Head of caudate nucleus (tissue), 42 donors: ENCODE data around the gene MCRIP2.

ENCODE experiments used
- DNase-seq, 42 donors: peaks; one replicate each; pipeline versions ENCODE4 v3.0.0 to v3.0.0-alpha.2; 2020 to 2021; ENCODE audit warnings: mixed read lengths in 7 of 42
- intact Hi-C: fragments of 100-400 bp; cut with DNase I; formaldehyde crosslinking; loops from one replicate; pipeline ENCODE4 v1.15.0; 2022

The MCRIP2 gene

DNA sequence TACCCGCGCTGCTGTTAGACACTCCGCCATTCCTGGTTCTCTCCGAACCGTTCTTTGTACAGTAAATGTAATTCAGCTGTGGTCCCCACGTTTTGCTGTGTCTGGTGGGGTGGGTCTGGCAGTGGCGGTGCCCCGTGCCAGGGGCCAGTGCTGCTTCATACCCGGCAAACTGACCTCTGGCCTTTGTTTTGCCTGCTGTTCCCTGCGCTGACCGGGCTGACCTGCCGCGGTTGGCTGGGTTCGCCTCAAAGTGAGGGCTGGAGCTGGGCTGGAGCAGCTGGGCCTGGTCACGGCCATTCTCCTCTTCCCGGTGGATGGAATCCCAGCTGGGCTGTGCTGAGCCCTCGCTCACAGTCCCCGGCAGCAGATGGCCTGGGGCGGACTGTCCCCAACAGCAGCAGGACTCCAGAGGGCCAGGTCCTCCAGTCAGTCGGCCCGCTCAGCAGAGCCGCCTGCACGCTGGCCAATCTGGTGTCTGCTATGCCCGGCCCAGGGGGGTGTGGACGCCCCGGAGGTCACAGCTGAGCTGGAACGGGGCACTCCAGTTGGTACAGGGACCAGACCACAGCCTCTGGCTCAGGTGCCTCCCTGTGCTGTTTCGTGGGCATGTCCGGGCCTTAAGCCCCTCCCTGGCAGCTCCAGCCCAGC is 12.3 kb upstream of the MCRIP2 start:
- intact Hi-C loops, result no loop called here

GRCh38 chr16:629833-630248 is 11.8 kb upstream of the MCRIP2 start:
- intact Hi-C loops, result no loop called here
- DNase-seq, result peak in 1 of 42 donors; percentile 9

More for the DNA sequence above, 12.3 kb upstream of the MCRIP2 start:
- DNase-seq, result peak in 1 of 42 donors; percentile 9

GRCh38 chr16:630249-630814 is 11.3 kb upstream of the MCRIP2 start:
- intact Hi-C loops, result no loop called here
- DNase-seq, result peak in 1 of 42 donors; percentile 10

DNA sequence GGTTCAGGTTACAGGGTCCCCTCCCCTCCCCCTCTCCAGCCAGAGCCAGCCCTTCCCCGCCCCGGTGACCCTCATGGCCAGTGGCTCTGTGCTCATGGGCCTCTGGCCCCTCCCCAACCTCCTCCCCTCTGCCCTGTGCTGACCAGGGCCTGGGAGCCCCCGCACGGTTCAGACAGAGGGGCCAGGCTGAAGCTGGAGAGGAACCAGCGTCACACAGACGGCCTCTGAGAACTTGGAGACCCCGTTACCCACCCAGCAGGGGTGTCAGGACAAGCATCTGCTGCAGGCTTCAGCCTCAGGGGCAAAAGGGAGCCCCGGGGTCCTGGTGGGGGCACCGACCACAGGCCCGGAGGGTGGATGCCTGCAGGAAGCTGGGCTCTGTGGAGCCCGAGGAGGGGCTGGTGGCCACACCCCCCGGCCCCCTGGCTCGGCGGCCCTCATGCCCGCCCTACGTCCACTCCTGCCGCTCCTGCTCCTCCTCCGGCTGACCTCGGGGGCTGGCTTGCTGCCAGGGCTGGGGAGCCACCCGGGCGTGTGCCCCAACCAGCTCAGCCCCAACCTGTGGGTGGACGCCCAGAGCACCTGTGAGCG is 10.7 kb upstream of the MCRIP2 start, which contains the start of gene WFIKKN1:
Gene WFIKKN1, plus strand, starts transcription at position 171 of the 591 bp plus-strand sequence. Its CDS starts 269 bp downstream, at position 440.
- intact Hi-C loops, result no loop called here
- peak in 1 of 42 donors; percentile 15 for DNase-seq

- intact Hi-C loops, result no loop called here
- DNase-seq, result no peak
Measured at GRCh38 chr16:631808-632358, 9.7 kb upstream of the MCRIP2 start.

- intact Hi-C loops, result no loop called here
- no peak for DNase-seq
Measured at GRCh38 chr16:632486-633335, 8.9 kb upstream of the MCRIP2 start.

- intact Hi-C loops, result no loop called here
- no peak for DNase-seq
Measured at GRCh38 chr16:633336-634050, 8.1 kb upstream of the MCRIP2 start.

DNA sequence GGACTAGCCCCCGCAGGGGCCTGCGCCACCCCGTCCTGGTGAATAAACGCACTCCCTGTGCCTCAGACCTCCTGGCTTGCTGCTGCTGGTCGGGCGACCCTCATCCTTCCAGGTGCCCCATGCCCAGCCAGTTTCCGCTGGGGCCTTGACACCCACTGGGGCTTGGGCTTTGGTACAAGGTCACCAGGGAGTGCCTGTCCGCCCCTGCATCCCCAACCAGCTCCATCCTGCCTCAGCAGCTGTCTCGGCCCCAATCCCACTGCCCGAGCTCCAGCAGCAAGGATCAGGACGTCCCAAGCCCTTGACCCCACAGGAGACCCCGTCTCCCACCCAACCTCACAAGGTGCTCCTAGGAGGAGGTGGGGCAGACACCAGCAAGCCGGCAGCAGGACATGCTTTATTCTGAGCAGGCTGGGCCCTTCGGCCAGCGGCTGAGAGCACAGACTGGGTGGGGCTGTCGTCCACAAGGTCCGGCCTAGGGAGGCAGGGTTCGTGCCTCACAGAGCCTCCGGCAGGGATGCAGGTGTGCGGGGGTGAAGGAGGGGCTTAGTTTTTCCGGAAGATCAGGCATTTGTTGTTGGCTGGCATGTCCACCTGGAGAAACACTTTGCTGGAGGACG is 7.5 kb upstream of the MCRIP2 start:
- intact Hi-C loops, result no loop called here
- DNase-seq, result no peak

DNA sequence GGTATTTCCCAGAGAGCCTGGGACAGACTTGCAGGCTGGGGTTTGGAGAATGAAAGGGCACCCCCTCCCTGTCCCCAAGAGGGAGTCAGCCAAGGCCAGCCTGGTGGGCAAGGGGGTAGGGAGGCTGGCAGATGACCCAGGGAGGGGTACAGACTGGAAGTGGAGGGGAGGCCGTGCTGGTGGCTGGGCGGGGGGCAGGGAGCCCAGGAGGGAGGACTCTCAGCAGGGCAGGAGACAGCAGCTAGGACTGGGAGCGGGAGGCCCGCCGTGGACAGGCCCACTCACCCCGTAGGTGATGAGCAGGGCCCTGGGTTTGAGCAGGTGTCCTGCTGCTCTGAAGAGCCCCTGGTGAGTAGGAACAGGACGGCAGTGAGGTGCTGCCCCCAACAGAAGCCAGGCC is 6.6 kb upstream of the MCRIP2 start:
- intact Hi-C loops, result no loop called here

DNA sequence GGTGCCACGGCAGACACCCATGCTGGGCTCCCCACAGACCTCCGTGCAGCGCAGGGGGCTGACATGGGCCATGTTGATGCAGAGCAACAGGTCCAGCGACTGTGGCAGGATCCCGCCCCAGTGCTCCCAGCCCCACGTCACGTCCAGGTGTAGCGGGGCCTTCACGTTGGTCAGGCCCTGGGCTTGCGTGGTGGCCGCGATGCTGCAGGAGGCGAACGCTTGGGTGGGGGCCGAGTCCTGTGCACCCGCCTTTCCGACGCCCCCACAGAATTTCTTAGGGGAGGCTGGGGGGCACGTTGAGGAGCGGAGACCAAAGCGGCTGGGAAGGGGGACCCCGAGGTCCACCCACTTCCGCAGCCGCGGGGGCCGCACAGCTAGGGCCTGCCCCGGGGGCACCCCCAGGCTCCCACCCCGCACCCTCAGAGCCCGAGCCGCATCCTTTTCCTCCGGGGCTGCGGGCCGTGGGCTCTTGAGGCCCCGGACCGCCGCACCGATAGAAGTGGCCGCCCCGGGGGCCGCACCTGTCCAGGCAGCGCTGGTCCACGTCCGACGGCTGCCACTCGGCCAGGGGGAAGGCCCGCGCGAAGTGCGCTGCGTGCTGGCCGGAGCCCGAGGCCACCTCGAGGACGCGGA is 5.9 kb upstream of the MCRIP2 start:
- intact Hi-C loops, result no loop called here
- DNase-seq, result no peak

More for the DNA sequence above, 6.6 kb upstream of the MCRIP2 start:
- DNase-seq, result no peak

- peak; percentile 93 to 100 (median 97) for DNase-seq
- intact Hi-C loops, result no loop called here
Measured at GRCh38 chr16:636206-637080, 5.2 kb upstream of the MCRIP2 start, which contains the start of gene METTL26. Gene METTL26 (minus strand): TSS chr16:636305. CDS start chr16:636290, 15 bp downstream.

DNA sequence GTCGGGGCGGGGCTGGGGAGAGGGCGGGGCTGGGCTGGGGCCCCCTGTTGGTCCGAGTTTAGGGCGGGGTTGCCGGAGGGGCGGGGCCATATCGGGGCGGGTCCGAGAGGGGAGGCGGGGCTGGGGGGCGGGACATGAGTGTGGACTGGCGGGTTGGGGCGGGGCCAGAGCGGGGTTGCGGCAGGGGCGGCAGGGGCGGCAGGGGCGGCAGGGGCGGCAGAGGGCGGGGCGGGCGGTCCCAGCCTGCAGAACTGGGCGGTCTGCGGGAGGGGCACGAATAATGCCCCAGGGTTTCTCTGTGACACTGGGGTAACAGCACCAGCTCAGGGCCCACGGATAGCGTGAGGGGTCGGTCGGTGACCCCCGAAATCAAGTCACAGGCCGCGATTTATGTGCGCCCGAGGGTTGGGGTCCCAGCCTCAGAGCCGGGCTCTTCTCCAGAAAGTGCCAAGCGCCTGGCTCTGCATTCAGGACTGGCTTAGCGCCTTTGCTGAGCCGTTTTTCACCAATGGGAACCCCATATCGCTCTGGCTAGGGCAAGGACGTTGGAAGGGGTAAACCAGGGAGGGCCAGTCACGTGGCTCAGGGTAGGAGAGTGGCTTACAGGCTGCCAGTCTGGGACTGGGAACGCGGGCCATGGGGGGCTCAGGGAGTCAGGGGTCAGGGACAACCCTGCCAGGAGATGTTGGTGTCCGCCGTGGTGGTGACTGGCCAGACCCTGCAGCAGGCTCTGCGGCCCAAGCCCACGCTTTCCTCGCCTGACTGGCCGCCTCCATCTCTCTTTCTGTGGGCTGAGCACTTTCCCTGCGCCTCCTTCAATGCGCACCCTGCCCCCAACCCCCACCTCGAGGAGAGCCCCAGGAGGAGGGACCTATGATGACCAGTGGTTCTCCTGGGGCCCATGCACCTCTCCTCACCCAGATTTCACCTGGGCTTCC is 4.3 kb upstream of the MCRIP2 start:
- intact Hi-C loops, result no loop called here
- peak; percentile 74 to 99 (median 94) for DNase-seq

DNA sequence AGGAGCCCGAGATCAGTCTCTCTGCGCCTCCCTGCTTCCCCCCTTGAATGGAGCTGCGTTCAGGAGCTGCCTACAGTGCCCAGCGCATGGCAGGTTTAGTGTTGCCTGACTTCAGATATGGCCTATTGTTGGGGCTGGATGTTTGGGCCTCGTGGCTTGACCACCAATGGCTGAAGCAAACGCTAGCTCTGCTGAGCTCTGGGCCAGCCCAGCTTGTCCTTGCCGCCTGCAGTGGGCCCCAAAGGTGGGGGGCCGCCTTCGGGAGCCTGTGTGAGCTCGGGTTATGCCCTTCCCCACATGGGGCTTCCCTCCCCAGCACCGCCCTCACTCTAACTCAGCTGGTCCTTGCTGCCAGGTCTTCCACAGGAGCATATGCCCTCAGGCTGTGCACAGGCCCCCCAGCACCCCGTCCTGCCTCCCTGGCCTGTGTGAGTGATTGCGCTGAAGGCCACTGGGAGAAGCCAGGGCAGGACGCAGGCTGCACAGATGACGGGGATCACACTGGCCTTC is 3.5 kb upstream of the MCRIP2 start:
- DNase-seq, result no peak
- intact Hi-C loops, result no loop called here

DNA sequence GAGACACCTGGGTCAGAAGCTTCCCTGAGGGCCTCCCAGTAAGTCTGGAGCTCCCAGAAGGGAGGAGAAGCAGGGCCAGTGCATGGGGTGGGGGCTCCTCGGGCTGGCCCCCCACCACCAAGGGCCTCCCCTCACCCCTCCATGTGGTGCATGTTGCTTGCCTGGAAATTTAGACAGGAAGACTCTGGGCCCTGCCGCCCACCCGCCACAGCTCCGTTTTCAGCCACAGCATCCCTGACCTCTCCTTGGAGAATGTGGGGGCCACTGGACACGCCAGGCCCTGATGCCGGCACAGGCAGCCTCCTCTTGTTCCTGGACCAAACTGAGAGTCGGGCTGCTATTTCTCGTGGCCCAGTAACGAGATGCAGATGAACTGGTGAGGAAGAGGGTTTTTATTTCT is 2.8 kb upstream of the MCRIP2 start:
- intact Hi-C loops, result no loop called here
- DNase-seq, result no peak

GRCh38 chr16:640614-641013 is 1.0 kb upstream of the MCRIP2 start:
- intact Hi-C loops, result no loop called here
- no peak for DNase-seq
